Activated T-cell treated with anti-CD3 and anti-CD28 coated beads, Interleukin-2, amount 50 U/mL, for 48 hours (primary cell): ENCODE data around the gene ESYT2.
A peak's percentile ranks its signal among the peaks of the same experiment; 100 is the strongest.

Source experiments
- DNase-seq, 2 experiments: peaks; one replicate each; pipeline ENCODE4 v3.0.0-alpha.2; 2020

The ESYT2 gene

DNA sequence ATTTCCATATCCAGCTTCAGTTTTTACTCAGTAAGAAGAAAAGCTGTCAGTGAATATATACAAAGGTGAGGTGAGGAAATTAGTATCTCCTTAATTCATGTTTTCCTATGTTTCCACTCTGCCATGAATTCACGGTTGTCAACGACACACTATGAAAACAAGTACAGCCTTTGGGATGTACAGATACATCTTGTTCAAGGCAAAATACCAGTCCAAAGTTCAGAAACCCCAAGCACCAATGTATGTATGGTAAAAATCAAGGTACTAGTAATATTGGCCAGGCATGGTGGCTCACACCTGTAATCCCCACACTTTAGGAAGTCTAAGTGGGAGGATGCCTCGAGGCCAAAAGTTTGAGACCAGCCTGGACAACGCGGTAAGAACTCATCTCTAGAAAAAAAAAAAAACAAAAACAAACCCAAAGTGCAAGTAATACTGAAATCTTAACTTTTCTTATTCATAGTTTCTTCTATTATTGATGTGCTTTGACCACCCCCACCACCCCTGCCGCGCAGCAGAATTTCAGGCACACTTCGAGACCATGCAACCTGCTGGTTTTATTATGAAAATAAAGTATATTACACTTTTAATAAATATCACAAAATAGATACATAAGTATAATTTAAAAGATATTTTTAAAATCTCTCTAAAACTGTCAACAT is 3.5 kb downstream of the ESYT2 start:
- no peak for DNase-seq

DNA sequence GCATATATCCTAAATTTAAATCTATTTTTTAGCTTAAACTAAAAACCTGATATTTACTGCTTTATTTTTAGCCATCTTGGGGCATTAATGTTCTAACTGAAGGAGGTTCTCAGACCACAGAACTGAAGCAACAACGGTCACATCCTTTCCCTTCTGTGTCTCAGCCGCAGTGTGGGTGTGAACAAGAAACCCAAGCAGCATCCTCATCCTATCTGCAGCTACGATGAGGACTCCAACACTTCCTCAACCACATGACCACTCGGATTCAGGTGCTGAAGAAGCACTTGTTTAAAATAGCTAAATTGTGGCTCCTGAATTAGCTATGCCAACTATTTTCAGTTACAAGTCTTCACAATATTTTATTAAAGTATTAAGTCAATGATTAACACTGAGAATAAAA is 5.3 kb downstream of the ESYT2 start:
- peak; percentile 65 to 67 for DNase-seq

DNA sequence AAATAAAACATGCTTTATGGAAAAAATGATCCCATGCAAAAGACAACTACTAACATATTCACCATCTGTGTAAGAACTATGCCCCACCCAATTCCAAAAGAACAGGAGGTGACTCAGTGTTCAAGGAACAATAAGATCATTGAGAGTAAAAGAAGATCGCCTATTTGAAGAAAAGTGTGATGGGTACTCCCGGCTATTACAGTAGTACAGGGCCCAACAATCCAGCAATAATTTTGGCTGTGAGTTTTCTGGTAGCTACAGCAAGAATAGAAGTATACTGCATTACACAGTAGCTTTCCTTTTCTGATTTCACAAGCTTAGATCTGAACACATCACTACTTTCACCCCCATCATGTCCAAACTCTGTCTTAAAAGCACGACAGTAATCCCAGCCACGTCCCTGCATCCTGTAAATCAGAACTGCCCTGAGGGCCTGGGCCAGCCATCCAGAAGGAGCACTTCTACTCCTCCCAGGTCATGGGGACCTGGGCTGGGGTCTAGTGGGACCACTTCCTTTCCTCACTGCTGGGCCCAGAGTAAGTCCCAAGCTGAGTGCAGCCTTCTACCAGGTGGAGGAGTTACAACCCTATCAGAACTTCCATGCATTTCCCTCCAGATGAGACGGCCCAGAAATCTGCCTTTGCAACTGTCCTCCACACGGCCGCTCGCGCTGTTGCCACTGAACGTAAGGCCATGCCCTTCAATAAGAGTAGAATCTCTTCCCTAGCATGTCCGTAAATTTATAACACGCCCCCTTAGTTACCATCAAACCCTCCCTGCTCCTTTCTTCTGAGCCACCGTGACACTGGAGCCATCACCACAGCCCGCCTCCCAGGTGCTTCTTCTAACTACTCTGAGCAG is 7.9 kb downstream of the ESYT2 start:
- no peak for DNase-seq

DNA sequence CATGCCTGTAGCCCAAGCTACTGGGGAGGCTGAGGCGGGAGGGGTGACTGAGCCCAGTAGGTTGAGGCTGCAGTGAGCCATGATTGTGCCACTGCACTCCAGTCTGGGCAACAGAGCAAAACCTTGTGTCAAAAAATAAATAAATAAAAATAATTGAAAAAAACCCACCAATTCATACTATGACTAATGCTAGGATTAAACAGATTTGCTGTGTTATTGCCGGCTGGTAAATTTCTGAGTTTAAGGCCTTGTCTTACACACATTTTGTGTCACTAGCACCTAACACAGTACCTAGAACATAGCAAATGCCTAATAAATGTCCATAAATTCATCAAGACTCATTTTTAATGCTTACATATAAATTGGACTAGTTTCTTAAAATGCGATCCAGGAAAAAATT is 8.7 kb downstream of the ESYT2 start:
- no peak for DNase-seq

DNA sequence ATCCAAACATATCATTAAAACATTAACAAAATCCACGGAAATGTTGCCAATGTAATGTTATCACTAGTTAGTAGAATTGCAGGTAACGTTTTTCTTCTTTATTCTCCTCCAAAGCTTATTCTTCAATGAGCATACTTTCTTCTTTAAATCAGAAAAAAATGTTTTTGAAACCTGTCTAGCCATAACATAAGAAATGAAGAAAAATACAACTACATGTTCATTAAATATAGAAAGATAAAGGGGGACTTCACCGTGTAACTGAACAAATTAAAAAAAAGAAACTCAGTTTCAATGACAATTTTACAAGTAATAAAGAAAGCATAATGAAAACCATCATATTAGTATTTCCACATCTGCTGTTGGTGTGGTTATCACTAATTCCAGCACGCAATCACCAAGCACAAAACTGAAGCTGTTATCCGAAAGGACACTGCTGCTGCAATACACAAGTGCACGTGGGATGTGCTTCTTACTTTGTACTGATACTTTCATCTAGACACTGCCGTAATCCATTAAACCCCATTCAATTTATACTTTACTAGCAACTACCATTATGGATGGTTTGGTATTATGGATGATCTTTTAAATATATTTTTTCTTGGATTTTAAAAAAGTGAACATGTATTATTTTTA is 9.6 kb downstream of the ESYT2 start:
- no peak for DNase-seq

DNA sequence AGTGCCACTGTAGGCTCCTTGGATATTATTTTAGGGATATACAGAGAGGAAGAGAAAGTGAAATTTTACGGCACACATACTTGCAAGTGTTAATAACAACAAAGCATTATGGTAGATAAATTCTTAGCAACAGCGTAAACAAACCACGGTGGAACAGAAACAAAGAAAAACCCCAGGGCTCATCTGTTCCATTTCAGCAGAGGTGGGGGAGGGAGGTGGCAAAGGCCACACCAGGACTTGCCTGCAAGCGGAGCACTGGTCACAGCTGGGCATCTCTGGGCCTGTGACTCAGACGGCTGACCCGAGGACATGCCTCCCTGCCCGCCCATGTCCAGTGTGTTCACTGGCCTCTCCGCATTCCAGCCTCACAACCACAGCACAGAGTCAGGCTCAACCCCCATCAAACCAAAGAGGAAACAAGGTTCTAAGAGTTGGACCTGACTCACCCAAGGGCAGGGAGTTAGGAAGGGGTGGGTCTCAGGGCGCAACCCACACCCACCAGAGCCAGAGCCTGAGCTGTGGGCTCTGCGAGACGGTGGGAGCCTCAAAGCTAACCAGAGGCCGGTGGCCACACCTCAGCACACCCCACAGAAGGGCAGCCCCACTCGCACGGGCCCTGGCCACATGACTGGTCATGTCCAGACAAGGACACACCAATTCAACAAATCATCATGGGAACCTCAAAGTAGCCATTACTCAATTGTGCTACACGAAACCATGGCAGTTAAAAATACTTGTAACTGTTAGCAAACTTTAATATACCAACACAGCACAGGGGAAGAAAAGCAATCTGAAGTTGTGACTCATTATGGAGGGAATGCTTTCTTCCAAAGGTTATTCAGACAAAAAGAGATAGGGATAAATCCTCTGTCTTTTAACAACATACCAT is 10.7 kb downstream of the ESYT2 start:
- peak; percentile 80 to 83 for DNase-seq

DNA sequence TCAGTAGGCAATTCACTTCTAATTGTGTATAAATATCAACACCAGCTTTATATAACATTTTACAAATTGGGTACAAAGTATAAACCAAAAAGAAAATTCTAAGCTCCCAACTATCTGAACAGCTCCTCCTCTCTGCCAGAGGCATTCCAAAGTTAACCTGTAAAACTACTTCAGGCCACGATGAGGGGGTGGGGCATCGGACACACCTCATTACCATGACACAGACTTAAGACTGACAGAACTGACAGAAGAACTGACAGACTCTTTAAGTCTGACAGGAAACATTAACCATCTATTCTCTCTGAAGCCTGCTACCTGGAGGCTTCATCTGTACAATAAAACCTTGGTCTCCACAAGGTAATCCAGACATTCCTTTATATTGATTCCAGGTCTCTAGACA is 12.3 kb downstream of the ESYT2 start:
- no peak for DNase-seq

DNA sequence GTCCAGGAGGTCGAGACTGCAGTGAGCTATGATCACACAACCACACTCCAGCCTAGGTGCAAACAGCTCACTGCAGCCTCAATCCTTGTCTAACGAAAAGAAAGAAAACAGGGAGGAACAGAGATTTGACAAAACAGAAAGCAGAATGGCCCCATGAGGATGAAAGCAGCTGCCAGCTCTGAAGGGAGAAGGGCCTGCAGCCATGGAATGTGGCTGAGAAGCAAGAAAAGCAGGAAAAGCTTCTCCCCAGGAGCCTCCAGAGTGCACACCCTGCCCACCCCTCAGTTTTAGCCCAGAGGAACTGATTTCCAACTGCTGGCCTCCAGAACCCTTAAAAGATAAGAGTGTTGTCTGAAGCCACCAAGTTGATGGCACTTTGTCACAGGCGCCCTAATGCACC is 13.0 kb downstream of the ESYT2 start:
- no peak for DNase-seq

DNA sequence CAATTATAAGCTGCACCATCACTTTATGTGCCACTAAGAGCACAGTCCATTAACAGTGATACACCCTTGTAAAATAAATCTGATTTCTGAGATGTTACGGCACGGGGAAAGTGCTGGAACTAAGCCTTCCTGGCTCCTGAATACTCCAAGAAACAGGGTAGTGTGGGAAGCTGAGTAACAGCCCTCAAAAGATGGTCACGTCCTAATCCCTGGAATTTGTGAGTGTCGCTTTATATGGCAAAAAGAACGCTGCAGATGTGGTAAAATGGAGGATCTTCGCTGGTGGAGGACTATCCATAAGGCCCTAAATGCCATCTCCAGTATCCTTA is 13.5 kb downstream of the ESYT2 start:
- no peak for DNase-seq

DNA sequence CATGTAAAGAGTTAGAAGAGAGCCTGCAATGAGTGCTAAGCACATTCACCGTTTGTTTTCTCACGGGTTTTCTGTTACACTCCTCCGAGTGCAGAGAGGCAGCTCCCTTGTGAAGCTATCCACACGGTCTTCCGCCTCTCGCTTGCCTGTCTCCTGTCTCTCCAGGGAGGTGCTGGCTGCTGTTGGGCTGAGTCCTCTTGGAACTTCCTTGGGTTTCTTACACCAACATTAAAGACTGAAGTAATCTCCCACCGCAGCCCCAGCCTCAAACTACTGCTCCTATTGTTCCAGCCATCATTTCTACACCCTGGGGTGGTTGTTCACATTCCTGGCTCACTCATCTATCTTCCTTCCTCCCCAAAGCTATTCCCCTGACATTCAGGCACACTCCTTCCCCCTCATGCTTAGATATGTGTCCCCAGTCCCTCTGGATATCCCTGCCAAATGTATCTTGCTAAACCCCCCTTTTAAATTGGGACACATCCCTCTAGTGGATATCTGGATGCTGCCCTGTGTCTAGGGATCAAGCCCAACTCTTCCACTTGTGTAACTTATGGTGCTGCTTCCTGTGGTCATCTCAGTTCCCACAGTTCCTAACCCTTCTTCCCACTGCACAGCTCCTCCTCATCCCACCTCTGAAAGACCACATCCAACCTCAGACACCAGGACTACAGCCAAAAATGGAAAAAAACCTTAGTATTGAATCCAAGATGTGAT is 14.1 kb downstream of the ESYT2 start:
- DNase-seq, result peak in 1 of 2 experiments; percentile 44

DNA sequence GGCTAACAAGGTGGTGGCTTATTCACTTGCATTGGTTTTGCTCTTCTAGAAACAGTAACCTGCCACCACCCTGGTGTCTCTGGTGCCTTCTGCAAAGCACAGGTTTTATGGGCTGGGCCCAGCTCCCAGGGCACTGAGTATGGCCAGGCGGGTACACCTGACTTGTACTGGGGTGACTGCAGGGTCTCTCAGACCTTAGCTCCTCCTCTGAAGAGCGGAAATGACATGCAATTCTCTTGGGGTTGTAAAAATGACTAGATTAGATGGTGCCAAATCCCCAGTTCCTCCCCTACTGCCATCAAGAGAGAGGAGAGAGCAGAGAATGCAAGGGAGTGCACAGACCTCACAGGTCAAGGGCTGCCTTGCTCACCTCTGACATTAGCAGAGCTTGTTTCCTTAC is 14.7 kb downstream of the ESYT2 start:
- peak; percentile 65 for DNase-seq

DNA sequence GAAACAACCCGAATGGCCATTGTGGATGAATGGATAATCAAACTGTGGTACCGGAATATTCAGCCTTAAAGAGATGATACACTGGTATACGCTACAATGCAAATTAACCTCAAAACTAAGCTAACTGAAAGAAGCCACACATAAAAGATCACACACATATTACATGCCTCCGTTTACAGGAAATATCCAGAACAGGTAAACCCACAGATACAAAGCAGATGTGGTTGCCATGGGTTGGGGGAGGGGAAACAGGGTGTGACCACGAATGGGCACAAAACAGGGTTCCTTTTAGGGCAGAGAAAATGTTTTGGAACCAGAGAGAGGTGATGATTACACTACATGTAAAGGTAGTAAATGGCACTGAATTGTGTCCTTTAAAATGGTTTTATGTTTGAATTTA is 16.6 kb downstream of the ESYT2 start:
- peak; percentile 55 to 66 for DNase-seq

DNA sequence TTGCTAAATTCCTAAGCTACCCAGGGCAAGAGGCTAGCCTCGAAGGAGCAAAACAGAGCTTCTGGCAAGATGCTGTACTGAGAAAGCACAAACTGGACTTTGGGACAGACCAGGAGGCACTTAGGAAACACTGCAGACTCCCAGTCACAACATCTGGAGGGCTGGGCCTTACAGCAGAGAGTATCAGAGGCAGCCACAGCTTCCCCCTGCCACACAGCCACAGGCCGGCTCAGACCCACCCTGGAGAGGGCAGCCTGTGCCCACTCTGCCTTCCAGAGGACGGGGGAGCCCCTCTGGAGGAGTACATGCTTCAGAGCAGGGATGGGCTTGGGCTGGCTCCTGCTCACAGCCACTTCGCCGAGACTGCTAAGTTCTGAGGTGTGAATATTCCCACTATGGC is 17.4 kb downstream of the ESYT2 start:
- DNase-seq, result no peak

DNA sequence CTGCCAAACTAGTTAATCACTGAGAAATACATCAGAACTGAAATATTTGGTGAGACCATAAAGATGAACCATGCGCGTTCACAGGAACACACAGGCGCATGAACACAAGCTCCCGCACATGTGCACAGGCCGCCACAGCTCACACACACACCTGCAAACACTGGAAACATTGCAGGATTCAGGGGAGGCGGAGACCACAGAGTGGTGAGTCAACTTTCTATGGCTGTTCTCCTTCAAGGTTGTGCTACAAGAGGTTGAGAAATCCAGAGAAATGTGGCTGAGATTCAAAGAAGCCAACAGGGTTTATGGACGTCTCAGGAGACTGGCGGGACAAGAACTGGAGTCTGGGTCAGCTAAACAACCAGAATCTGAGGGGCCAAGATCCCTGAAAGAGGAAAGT is 17.8 kb downstream of the ESYT2 start:
- peak; percentile 72 to 79 for DNase-seq

DNA sequence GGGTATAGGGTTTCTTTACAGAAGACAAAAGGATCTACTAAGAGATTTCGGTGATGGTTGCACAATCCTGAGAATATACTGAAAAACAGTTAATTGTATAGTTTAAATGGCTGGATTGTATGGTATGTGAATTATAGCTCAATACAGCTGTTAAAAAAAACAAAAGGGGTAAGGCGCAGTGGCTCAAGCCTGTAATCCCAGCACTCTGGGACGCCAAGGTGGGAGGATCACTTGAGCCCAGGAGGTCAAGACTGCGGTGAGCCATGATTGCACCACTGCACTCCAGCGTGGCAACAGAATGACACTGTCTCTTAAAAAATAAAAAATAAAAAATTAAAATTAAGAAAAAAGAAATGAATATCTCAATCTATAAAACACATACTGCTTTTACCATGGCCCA is 18.5 kb downstream of the ESYT2 start:
- DNase-seq, result no peak

DNA sequence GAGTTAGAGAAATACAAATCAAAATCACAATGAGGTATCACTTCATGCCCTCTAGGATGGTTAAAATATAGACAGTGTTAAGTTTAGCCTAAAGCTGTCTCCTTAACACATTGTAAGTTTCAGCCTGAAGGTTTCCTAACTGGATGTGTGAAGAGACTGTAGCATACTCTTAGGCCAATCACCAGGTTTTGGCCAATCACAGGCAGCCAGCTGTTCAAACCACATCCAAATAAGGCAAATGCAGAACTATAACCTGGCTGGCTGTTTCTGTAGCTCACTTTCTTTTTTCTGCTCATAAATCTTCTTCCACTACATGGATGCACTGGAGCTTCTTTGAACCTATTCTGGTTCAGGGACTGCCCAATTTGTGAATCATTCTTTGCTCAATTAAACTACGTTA is 19.7 kb downstream of the ESYT2 start:
- DNase-seq, result no peak

DNA sequence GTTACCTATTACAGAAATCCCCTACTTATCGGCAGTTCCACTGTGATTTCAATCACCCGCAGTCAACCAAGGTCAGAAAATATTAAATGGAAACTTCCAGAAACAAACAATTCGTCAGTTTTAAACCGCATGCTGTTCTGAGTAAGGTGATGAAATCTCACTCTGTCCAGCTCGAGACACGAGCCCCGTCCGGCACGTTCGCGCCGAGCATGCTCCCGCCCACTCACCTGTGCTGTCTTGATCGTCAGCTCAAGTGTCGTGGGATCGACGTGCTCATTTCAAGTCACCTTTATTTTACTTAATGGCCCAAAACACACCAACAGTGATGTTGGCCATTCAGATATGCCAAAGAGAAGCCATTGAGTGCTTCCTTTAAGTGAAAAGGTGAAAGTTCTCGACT is 21.2 kb downstream of the ESYT2 start:
- DNase-seq, result no peak

DNA sequence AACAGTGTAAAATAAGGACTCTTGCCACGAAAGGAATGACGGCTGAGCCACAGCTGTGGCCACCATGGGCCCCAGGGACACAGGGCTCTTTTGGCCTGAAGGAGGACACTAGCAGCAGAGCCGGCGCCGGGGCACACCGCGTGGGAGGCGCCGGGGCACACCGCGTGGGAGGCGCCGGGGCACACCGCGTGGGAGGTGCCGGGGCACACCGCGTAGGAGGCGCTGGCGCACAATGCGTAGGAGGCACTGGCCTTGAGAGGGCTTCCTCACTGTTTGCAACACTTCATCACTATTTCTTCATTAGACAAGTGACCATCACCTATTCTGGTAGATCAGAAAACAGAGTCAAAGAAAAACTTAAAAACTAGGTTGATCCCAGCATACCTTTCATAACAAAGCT is 23.4 kb downstream of the ESYT2 start:
- DNase-seq, result peak in 1 of 2 experiments; percentile 14

DNA sequence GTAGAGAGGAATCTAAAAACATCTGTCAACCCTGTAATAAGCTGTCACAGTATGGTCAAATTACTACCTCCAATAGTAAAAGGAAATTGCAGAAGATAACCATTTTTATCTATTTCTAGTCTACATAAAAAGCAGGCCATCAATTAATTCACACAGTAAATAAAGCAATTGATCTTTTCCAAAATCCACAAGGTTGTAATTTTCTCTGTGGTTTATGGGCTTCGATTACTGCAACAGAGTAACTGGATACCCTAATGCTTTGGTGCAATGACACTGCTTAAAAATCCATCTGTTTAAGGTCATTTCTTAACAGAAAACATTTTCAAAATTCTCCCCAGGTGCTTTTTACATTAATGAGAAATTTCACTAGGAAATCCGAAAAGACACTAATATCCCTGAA is 23.9 kb downstream of the ESYT2 start:
- no peak for DNase-seq

DNA sequence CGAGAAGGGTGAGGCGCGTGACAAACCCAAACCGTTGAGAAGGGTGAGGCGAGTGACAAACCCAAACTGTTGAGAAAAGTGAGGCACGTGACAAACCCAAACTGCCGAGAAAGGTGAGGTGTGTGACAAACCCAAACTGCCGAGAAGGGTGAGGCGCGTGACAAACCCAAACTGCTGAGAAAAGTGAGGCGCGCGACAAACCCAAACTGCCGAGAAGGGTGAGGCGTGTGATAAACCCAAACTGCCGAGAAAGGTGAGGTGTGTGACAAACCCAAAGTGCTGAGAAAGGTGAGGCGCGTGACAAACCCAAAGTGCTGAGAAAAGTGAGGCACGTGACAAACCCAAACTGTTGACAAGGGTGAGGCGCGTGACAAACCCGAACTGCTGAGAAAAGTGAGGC is 25.0 kb downstream of the ESYT2 start:
- peak in 1 of 2 experiments; percentile 28 for DNase-seq

DNA sequence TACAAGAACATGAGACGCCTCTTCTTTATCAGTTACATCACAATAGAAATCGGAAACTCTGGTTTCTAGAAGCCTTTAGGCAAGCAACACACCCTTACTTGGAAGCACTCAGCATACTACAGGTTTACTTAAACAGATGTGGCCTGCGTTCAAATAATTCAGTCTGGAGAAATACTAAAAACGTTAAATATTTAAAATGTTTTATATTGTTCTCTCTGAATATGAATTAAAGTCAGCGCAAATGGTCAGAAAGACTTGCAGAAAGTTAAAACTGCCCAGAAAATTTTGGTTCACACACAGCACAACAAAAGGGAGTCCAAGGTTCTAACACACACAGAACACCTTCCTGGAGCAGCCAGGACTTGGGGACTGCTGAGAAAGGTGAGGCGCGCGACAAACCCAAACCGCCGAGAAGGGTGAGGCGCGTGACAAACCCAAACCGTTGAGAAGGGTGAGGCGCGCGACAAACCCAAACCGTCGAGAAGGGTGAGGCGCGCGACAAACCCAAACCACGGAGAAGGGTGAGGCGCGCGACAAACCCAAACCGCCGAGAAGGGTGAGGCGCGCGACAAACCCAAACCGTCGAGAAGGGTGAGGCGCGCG is 25.8 kb downstream of the ESYT2 start:
- DNase-seq, result peak in 1 of 2 experiments; percentile 15
